RWPE1 (cell line): ENCODE measurements around the gene ADGRD1.

ENCODE experiments used
- CTCF ChIA-PET: fragments of 350-600 bp; sonication (Branson Sonifier 250); formaldehyde crosslinking; extraction: SDS; loops from one replicate; lab custom pipeline; 2021; lab: Yijun Ruan, JAX
- POLR2A ChIA-PET: fragments of 400-600 bp; formaldehyde crosslinking; extraction: SDS; loops from one replicate; lab custom pipeline; 2020; ENCODE audit warnings: antibody characterized with exemption; ENCODE audit not compliant: low non-redundant PET; lab: Yijun Ruan, JAX
- DNase-seq: peaks from one replicate; pipeline ENCODE4 v3.0.0; 2012; ENCODE audit warnings: low spot score
- H3K27ac ChIP-seq: fragments of 450-650 bp; 2 replicates; pipeline ENCODE4 v1.5.1; 2017
- CTCF ChIP-seq: fragments of 450-650 bp; conservative IDR thresholded peaks from 2 replicates; pipeline ENCODE4 v1.5.1; 2017; ENCODE audit warnings: low read depth, mild to moderate bottlenecking

Gene ADGRD1

GRCh38 chr12:130954544-130954831 is 781 bp downstream of the ADGRD1 start:
- no peak overlapping the region for H3K27ac ChIP-seq
- no peak for TF ChIP-seq CTCF
- no peak for DNase-seq
- CTCF ChIA-PET, result no interaction called here
- POLR2A ChIA-PET, result no interaction called here

GRCh38 chr12:130955238-130955816 is 1.6 kb downstream of the ADGRD1 start:
- H3K27ac ChIP-seq, result no peak overlapping the region
- CTCF ChIA-PET, result no interaction called here
- TF ChIP-seq CTCF, result no peak
- POLR2A ChIA-PET, result no interaction called here
- DNase-seq, result no peak

- H3K27ac ChIP-seq, result no peak overlapping the region
- no peak for TF ChIP-seq CTCF
- ChIA-PET CTCF (no interaction called here), POLR2A (no interaction called here)
- no peak for DNase-seq
These were observed 2.3 kb downstream of the ADGRD1 start for GRCh38 chr12:130956009-130956408.

- no peak for TF ChIP-seq CTCF
- DNase-seq, result no peak
- POLR2A ChIA-PET, result no interaction called here
- CTCF ChIA-PET, result no interaction called here
- no peak overlapping the region for H3K27ac ChIP-seq
These were observed 3.0 kb downstream of the ADGRD1 start for GRCh38 chr12:130956456-130957303.

GRCh38 chr12:130957304-130957621 is 3.6 kb downstream of the ADGRD1 start:
- POLR2A ChIA-PET, result no interaction called here
- TF ChIP-seq CTCF, result no peak
- CTCF ChIA-PET, result no interaction called here
- DNase-seq, result no peak
- no peak overlapping the region for H3K27ac ChIP-seq

GRCh38 chr12:130958557-130959140 is 4.9 kb downstream of the ADGRD1 start:
- DNase-seq, result no peak
- TF ChIP-seq CTCF, result no peak
- ChIA-PET POLR2A (no interaction called here), CTCF (no interaction called here)
- H3K27ac ChIP-seq, result no peak overlapping the region
